SH-SY5Y (cell line): Measurements from ENCODE around the gene PRKCZ.

Source experiments
- GATA2 ChIP-seq: IDR thresholded peaks from 2 replicates; pipeline ENCODE4 v1.6.1; 2011; ENCODE audit warnings: mild to moderate bottlenecking, low read depth, low read length
- GATA3 ChIP-seq: IDR thresholded peaks from 2 replicates; pipeline ENCODE4 v1.6.1; 2011; ENCODE audit warnings: low read depth, mild to moderate bottlenecking, low read length, moderate library complexity

The PRKCZ gene

GRCh38 chr1:2019571-2020309 lies 30.5 kb upstream of the PRKCZ start:
- TF ChIP-seq GATA2 (no peak), GATA3 (no peak)

DNA sequence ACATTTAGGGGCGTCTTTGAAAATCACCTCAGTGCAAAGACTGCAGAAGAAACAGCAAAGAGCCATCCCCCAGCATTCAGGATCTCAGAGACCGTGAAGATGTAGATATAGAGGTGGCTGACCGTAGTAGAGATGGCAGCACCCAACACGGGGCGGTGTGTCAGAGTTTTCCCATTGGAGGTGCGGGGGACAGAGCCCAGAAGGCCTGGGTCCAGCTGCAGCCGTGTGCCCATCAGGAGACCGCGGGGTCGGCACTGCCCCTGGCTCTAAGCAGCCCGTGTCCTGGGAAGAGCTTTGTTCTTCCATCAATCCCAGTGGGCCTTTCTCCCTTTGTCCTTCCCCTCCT lies 29.9 kb upstream of the PRKCZ start:
- no peak for TF ChIP-seq GATA2
- no peak for TF ChIP-seq GATA3

DNA sequence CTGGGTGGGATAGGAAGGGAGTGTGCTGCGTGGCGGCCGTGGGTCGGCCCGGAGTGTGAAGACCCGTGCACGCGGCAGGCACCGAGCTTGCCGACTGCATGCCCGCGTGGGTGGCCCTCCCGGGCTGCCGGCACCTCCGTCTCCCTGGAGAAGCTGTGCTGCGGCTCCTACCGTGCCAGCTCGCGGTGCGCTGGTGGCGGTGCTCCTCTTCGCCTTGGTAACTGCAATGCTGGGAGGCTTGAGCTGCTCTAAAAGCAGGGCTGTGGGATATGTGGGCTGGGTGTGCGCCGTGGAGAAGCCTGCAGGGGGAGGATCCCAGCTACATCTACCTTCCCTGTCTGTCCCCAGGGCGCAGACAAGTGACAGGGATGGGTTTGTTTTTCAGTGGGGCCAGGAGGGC lies 28.7 kb upstream of the PRKCZ start:
- TF ChIP-seq GATA2 (no peak), GATA3 (no peak)

GRCh38 chr1:2022063-2022770 lies 28.0 kb upstream of the PRKCZ start:
- TF ChIP-seq GATA2 (no peak), GATA3 (no peak)

DNA sequence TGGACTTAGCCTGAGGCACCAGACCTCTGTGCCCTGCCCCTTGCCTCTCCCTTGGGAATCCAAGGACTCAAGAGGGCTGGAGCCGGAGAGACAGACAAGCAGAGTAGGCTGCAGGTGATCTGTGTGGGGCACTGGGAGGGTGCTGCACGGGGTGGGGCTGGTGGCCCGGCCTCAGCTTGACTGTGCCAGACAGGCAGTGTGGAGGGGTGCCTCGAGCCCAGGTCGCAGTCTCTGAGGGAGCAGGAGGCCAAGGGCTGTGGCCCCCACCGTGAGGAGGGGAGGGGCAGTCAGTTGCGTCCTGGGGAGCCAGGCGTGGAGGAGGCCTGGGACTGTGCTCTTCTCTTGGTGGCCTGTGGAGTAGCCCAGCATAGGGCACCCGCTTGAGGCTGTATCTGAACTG lies 27.0 kb upstream of the PRKCZ start:
- TF ChIP-seq GATA3 (no peak), GATA2 (no peak)

- no peak for TF ChIP-seq GATA3
- no peak for TF ChIP-seq GATA2
Observed at GRCh38 chr1:2024451-2024850, 25.8 kb upstream of the PRKCZ start.

DNA sequence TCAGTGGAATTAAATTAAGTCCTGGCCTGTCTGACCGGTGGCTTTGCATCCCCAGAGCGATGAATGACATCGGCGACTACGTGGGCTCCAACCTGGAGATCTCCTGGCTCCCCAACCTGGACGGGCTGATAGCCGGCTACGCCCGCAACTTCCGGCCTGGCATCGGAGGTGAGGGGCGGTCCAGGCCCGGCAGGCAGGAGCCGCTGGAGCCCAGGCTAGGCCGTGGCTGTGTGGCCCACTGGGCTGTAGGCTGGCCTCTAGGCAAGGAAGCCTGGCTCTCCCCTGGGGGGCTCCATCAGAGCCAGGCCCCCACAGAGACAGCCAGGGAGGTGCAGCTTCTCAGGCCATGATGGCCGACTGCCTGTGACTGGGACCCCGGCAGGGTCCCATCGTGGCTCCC lies 25.3 kb upstream of the PRKCZ start:
- no peak for TF ChIP-seq GATA2
- no peak for TF ChIP-seq GATA3

- no peak for TF ChIP-seq GATA3
- no peak for TF ChIP-seq GATA2
Observed at GRCh38 chr1:2025491-2025981, 24.7 kb upstream of the PRKCZ start.

DNA sequence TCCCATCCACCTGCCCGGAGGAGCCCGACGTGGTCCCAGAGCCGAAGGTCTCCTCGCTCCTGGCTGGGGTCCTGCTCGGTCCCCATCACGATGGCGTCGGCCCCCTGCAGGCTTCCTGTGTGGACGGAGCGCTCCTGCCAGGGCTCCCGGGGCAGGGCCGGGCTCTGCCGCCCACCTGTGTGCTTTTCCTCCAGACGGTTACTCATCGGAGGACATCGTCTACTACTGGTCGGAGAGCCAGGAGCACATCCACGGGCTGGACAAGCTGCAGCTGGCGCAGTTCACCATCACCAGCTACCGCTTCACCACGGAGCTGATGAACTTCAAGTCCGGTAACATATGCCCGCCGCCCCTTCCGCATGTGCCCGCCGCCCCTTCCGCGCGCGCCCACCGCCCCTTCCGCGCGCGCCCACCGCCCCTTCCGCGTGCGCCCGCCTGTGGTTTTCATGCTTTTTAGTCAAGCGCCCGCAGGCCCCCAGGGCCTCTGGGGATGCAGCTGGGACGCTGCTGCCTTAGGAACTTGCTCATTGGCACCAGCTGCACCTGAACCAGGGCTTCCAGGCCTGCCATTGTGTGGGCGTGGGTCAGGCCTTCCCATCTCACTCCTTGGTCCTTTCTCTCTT lies 22.1 kb upstream of the PRKCZ start:
- TF ChIP-seq GATA2 = no peak
- no peak for TF ChIP-seq GATA3

- no peak for TF ChIP-seq GATA3
- no peak for TF ChIP-seq GATA2
Observed at GRCh38 chr1:2028870-2029560, 21.2 kb upstream of the PRKCZ start.

GRCh38 chr1:2029561-2029960 lies 20.6 kb upstream of the PRKCZ start:
- TF ChIP-seq GATA3 (no peak), GATA2 (no peak)

DNA sequence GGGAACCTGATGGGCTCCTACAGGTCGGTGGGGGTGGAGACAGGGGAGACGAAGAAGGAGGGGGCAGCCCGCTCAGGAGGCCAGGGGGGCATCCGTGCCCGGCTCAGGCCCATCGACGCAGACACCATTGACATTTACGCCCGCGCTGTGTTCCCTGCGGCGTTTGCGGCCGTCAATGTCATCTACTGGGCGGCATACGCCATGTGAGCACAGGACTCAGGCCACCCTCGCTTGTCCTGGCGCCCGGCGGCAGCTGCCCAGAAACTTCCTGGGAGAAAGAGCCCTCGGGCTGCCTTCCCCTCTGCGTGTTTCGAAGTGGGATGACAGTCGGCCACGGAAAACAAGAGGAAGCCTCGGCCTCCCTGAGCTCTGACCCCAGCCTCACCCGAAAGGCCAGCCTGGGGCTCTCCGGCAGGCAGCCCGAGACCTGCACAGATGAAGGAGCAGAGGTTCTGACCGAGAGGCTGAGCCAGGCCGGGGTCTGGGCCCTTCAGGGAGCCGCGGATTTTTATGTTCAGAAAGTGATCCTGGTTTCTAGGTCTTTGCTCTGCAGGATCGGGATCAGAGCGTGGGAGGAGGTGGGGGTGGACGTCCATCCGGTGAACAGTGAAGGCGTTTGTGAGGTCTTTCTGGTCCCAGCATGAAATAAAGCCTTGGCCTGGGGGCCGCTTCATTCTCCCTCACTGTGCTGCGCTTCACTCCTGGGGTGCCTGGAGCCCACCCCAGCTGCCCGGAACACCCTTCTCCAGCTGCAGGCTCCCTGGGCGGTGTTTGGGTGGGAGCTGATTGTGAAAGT lies 19.9 kb upstream of the PRKCZ start:
- TF ChIP-seq GATA2 (no peak), GATA3 (no peak)

DNA sequence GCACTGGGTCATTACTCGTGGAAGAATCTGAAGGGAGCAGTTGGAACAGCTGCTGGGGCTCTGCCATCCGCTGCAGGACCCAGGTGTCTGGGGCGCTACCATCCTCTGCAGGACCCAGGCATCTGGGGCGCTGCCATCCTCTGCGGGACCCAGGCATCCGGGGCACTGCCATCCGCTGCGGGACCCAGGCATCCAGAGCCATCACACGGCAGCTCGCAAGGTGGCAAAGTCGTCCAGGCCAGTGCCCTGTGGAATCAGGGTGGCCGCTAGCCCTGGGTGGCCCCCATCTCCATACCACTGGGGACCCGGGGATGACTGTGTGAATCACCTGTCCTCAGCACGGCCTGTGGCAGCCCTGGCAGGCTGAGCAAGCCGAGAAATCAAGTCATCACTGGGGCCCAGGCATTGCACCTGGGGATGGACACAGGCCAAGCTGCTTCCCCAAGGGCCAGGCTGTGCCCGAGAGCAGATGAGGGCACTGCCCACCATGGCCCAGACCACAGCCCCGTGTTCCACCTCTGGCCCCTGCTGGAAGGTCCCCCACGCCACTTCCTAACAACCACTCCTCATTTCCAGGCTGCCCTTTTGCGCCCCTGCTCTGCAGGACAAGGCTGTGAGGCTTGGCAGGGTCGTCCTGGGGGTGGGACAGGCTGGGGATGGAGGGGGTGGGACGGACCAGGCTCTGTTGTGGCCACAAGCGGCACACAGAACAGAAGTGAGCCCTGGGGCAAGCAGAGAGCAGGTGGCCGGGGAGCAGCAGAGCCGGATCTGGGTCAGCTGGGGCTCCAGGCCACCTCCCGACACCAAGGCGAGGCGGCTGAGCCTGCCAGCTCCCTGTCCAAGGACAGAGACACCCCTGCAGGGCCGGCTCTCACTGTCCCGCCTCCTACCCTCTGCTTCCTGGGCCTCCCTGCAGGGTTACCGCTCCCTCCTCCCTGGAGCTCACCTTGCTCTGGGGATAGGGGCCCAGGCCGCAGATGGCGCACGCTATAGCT lies 18.4 kb upstream of the PRKCZ start:
- no peak for TF ChIP-seq GATA3
